Measurements from ENCODE around the gene DNAJC22. TPM values are rescaled to one million over a fixed set of nuclear protein-coding genes. Genes with fewer than 3 reads are reported as not detected.

DNAJC22 gene
- total and polyA plus RNA-seq, 2 donors from 2014 or later, result 15.1 to 16.2 TPM

DNA sequence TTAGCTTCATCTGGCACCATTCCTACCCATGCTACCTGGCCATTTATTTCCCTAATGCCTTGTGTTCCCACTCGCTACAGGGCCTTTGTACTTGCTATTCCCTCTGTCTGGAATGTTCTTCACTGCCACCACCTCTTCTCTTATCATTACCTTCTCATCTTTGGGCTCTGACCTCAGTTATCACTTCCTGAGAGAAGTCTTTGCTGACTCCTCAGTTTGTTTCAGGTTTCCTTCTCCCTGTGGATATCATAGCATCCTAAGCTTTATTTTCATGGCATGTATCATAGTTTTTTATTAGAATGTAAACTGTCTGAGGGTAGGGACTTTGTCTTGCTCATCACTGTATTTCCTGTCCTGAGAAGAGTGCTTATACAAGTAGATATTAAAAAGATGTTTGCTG is 50.3 kb downstream of the DNAJC22 start:
- Histone ChIP-seq H3K4me1 (ENCODE audit: control insufficient read depth in 2 of 3, insufficient read depth in 2 of 3, low read depth in 1 of 3, low read length in 3 of 3) (no peaks in the 10 kb centered on the region), H3K9me3 (ENCODE audit: control insufficient read depth in 2 of 3, insufficient read depth in 1 of 3, low read length in 3 of 3) (no peaks in the 10 kb centered on the region), H3K9ac (ENCODE audit: low read length in 3 of 3) (no peak overlapping the region), H3K4me3 (ENCODE audit: low read length in 3 of 3) (no peak overlapping the region), H3K27ac (ENCODE audit: low read depth in 2 of 2, low read length in 2 of 2) (no peak overlapping the region), H3K27me3 (ENCODE audit: control insufficient read depth, insufficient read depth, low read length) (no peaks in the 10 kb centered on the region), H3K36me3 (ENCODE audit: control insufficient read depth in 2 of 3, insufficient read depth in 3 of 3, low read length in 3 of 3) (no peaks in the 10 kb centered on the region)
- intact Hi-C loops (cut with DNase I), result no loop called here
- DNase-seq (no peak), FAIRE-seq (no peak)
- TF ChIP-seq CTCF (IDR thresholded peaks at IDR 0.05; ENCODE audit: borderline replicate concordance, extremely low read depth, insufficient read depth), result no peak

DNA sequence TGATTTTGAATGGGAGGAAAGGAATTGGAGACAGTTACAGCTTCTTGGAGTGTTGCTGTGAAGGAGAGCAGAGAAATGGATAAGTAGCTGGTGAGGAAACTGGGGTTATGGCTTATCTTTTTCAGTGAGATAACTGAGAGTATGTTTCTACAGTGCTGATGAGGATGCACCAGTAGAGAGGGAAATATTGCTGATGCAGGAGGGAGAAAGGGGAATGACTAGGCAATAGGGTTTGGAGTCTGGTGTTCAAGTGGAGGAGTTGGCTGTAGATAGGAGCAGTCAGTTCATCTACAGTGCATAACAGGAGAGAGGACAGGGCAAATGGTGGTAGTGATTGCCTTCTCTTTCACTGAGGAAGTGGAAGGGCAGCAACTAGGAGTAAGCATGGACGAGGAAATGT is 53.6 kb downstream of the DNAJC22 start:
- Histone ChIP-seq H3K9ac (ENCODE audit: low read length in 3 of 3) (no peak overlapping the region), H3K4me3 (ENCODE audit: low read length in 3 of 3) (no peak overlapping the region), H3K36me3 (ENCODE audit: control insufficient read depth in 2 of 3, insufficient read depth in 3 of 3, low read length in 3 of 3) (no peaks in the 10 kb centered on the region), H3K27me3 (ENCODE audit: control insufficient read depth, insufficient read depth, low read length) (no peaks in the 10 kb centered on the region), H3K4me1 (ENCODE audit: control insufficient read depth in 2 of 3, insufficient read depth in 2 of 3, low read depth in 1 of 3, low read length in 3 of 3) (no peaks in the 10 kb centered on the region), H3K27ac (ENCODE audit: low read depth in 2 of 2, low read length in 2 of 2) (no peak overlapping the region), H3K9me3 (ENCODE audit: control insufficient read depth in 2 of 3, insufficient read depth in 1 of 3, low read length in 3 of 3) (no peaks in the 10 kb centered on the region)
- TF ChIP-seq CTCF (IDR thresholded peaks at IDR 0.05; ENCODE audit: borderline replicate concordance, extremely low read depth, insufficient read depth), result no peak
- DNase-seq (no peak), FAIRE-seq (no peak)
- intact Hi-C loops (cut with DNase I), result no loop called here

Other genes with a start within 250 kb of the DNAJC22 start
- gene LMBR1L, start 236.0 kb upstream of the DNAJC22 start, total RNA-seq, result 64.8 TPM
- 21.2 TPM for gene LMBR1L, start 236.0 kb upstream of the DNAJC22 start, polyA plus RNA-seq (ENCODE audit: insufficient read depth, low read depth, low replicate concordance)
- 537 TPM for gene TUBA1B, start 215.5 kb upstream of the DNAJC22 start, total RNA-seq
- 533 TPM for gene TUBA1B, start 215.5 kb upstream of the DNAJC22 start, polyA plus RNA-seq (ENCODE audit: insufficient read depth, low read depth, low replicate concordance)
- gene TUBA1A, start 157.8 kb upstream of the DNAJC22 start, total RNA-seq, result 94.3 TPM
- gene TUBA1A, start 157.8 kb upstream of the DNAJC22 start, polyA plus RNA-seq (ENCODE audit: insufficient read depth, low read depth, low replicate concordance), result 128 TPM
- 149 TPM for gene TUBA1C, start 81.8 kb upstream of the DNAJC22 start, total RNA-seq
- 204 TPM for gene TUBA1C, start 81.8 kb upstream of the DNAJC22 start, polyA plus RNA-seq (ENCODE audit: insufficient read depth, low read depth, low replicate concordance)
- 2.7 TPM for gene PRPH, start 51.7 kb upstream of the DNAJC22 start, total RNA-seq
- 0.71 TPM for gene PRPH, start 51.7 kb upstream of the DNAJC22 start, polyA plus RNA-seq (ENCODE audit: insufficient read depth, low read depth, low replicate concordance)
- 1.0 TPM for gene TROAP, start 23.6 kb upstream of the DNAJC22 start, total RNA-seq
- 1.5 TPM for gene TROAP, start 23.6 kb upstream of the DNAJC22 start, polyA plus RNA-seq (ENCODE audit: insufficient read depth, low read depth, low replicate concordance)
- gene C1QL4, start 9.7 kb upstream of the DNAJC22 start, total RNA-seq, result 1.0 TPM
- not detected for gene C1QL4, start 9.7 kb upstream of the DNAJC22 start, polyA plus RNA-seq (ENCODE audit: insufficient read depth, low read depth, low replicate concordance)
- gene SPATS2, start 20.6 kb downstream of the DNAJC22 start, total RNA-seq, result 23.7 TPM
- gene SPATS2, start 20.6 kb downstream of the DNAJC22 start, polyA plus RNA-seq (ENCODE audit: insufficient read depth, low read depth, low replicate concordance), result 10.0 TPM
- 2.8 TPM for gene KCNH3, start 192.1 kb downstream of the DNAJC22 start, total RNA-seq
- gene KCNH3, start 192.1 kb downstream of the DNAJC22 start, polyA plus RNA-seq (ENCODE audit: insufficient read depth, low read depth, low replicate concordance), result 1.4 TPM
- 66.8 TPM for gene MCRS1, start 221.3 kb downstream of the DNAJC22 start, total RNA-seq
- gene MCRS1, start 221.3 kb downstream of the DNAJC22 start, polyA plus RNA-seq (ENCODE audit: insufficient read depth, low read depth, low replicate concordance), result 60.4 TPM